HEK293 (cell line): Measurements from ENCODE around the gene DNAH1.

Experiments used
- CTCF ChIP-seq: fragments of 450-650 bp; formaldehyde crosslinking; IDR thresholded peaks from 2 replicates; pipeline ENCODE4 v1.5.1; 2016; ENCODE audit warnings: missing biosample characterization, missing genetic modification characterization
- GLIS1 ChIP-seq: fragments of 450-650 bp; formaldehyde crosslinking; IDR thresholded peaks from 2 replicates; pipeline ENCODE4 v1.5.1; 2016; ENCODE audit warnings: missing biosample characterization, missing genetic modification characterization
- KLF16 ChIP-seq: fragments of 450-650 bp; formaldehyde crosslinking; IDR thresholded peaks from 2 replicates; pipeline ENCODE4 v1.5.1; 2017; ENCODE audit warnings: missing biosample characterization, missing genetic modification characterization
- ZNF324 ChIP-seq: fragments of 450-650 bp; formaldehyde crosslinking; IDR thresholded peaks from 2 replicates; pipeline ENCODE4 v1.5.1; 2016; ENCODE audit warnings: missing biosample characterization, missing genetic modification characterization

GRCh38 chr3:52440249-52440551 lies 124.1 kb downstream of the DNAH1 start:
- TF ChIP-seq ZNF324 (tag by site-specific recombination) (no peak), GLIS1 (tag by site-specific recombination) (no peak), CTCF (tag by site-specific recombination) (no peak), KLF16 (tag by site-specific recombination) (no peak)
